ENCODE measurements around the gene GAST.

GRCh38 chr17:41678411-41678906 is 33.7 kb upstream of the GAST start:
- TF ChIP-seq POLR2A (IDR thresholded peaks at IDR 0.05) (no peak), CTCF (IDR thresholded peaks at IDR 0.05) (no peak), POLR2AphosphoS5 (IDR thresholded peaks at IDR 0.05) (no peak)

Data from transverse colon (tissue), 4 donors.